HepG2 (cell line): ENCODE measurements around the gene SPAM1.

ENCODE experiments used
- EP300 ChIP-seq, 3 experiments: sonication (generic) in 1 of 3; formaldehyde crosslinking in 1 of 3; IDR thresholded peaks; 2 replicates each; pipeline versions ENCODE4 v1.5.1 to v1.6.1; 2011 to 2020; ENCODE audit warnings: low read depth in 2 of 3, low read length in 2 of 3, borderline replicate concordance in 1 of 3, improper control_type of control experiment in 1 of 3, mild to moderate bottlenecking in 1 of 3, missing genetic modification reagents in 1 of 3, moderate library complexity in 1 of 3
- EZH2 ChIP-seq: conservative IDR thresholded peaks from 2 replicates; pipeline ENCODE4 v1.6.1; 2012; ENCODE audit warnings: mild to moderate bottlenecking, low read depth, low read length, moderate library complexity
- GMEB2 ChIP-seq: IDR thresholded peaks from 2 replicates; pipeline ENCODE4 v1.6.1; 2016; ENCODE audit warnings: missing biosample characterization, missing genetic modification reagents, low read depth
- POLR2A ChIP-seq, 2 experiments: IDR thresholded peaks; 2 replicates each; pipeline ENCODE4 v1.6.1; 2011; ENCODE audit warnings: low read depth in 2 of 2, low read length in 2 of 2, mild to moderate bottlenecking in 1 of 2, moderate library complexity in 1 of 2; ENCODE audit not compliant: insufficient read depth in 1 of 2
- ZNF709 ChIP-seq: sonication (generic); formaldehyde crosslinking; IDR thresholded peaks from 2 replicates; pipeline ENCODE4 v1.5.0; 2020; ENCODE audit warnings: mild to moderate bottlenecking, missing genetic modification reagents

DNA sequence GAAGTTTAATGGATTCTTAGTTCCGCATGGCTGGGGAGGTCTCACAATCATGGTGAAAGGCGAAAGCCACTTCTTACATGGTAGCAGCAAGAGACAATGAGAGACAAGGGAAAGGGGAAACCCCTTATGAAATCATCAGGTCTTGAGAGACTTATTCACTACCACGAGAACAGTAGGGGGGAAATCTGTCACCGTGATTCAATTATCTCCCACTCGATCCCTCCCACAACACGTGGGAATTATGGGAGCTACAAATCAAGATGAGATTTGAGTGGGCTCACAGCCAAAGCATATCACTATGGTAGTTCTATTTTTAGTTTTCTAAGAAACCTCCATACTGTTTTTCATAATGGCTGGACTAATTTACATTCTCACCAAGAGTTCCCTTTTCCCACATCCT, 36.7 kb downstream of the SPAM1 start:
- TF ChIP-seq GMEB2 (CRISPR knock-in tag) (no peak), POLR2A (IDR thresholded peaks at IDR 0.05; ENCODE audit: insufficient read depth in 1 of 2, low read depth in 2 of 2, low read length in 2 of 2) (no peak), EZH2 (no peak), ZNF709 (CRISPR knock-in tag) (no peak), EP300 (IDR thresholded peaks at IDR 0.05; ENCODE audit: low read depth in 2 of 2, low read length in 2 of 2) (no peak), EP300 (CRISPR knock-in tag; IDR thresholded peaks at IDR 0.05; ENCODE audit: borderline replicate concordance) (no peak)
